Activated CD4-positive, alpha-beta T cell treated with anti-CD3 and anti-CD28 coated beads for 36 hours (primary cell): ENCODE data around the gene CENPX. TPM values are rescaled to one million over a fixed set of nuclear protein-coding genes. Genes with fewer than 3 reads are reported as not detected.
A peak's percentile ranks its signal among the peaks of the same experiment; 100 is the strongest.
"Not testable (repeated sequence)": the region's sequence is repeated elsewhere in the genome, so short reads cannot be mapped to it uniquely, and the experiment has no call there.

Experiments used
- ATAC-seq: fragments of 200-7000 bp; cut with Tn5 transposase; one replicate; pipeline ENCODE4 v1.10.0; 2021; ENCODE audit warnings: mild to moderate bottlenecking, moderate library complexity
- CTCF ChIA-PET: fragments of 350-600 bp; sonication (Branson Sonifier 250); formaldehyde crosslinking; loops from one replicate; lab custom pipeline; 2021; ENCODE audit warnings: antibody characterized with exemption; lab: Charles Lee
- POLR2A ChIA-PET: fragments of 350-600 bp; sonication (Branson Sonifier 250); formaldehyde crosslinking; loops from one replicate; lab custom pipeline; 2021; ENCODE audit warnings: antibody characterized with exemption, inconsistent platforms; lab: Charles Lee
- DNase-seq: peaks from one replicate; pipeline ENCODE4 v3.0.0-alpha.2; 2020
- H3K27ac Mint-ChIP-seq: one replicate; pipeline ENCODE4 v1.8.0; 2021; ENCODE audit warnings: mixed read lengths
- H3K27me3 Mint-ChIP-seq: one replicate; pipeline ENCODE4 v1.8.0; 2021; ENCODE audit warnings: mixed read lengths
- H3K36me3 Mint-ChIP-seq: one replicate; pipeline ENCODE4 v1.8.0; 2021; ENCODE audit warnings: low read depth, mixed read lengths
- H3K4me1 Mint-ChIP-seq: one replicate; pipeline ENCODE4 v1.8.0; 2021; ENCODE audit warnings: mixed read lengths
- H3K4me3 Mint-ChIP-seq: one replicate; pipeline ENCODE4 v1.8.0; 2021; ENCODE audit warnings: mild to moderate bottlenecking, moderate library complexity, mixed read lengths
- H3K9me3 Mint-ChIP-seq: one replicate; pipeline ENCODE4 v1.8.0; 2021; ENCODE audit warnings: low read depth, mixed read lengths
- intact Hi-C, 2 experiments: fragments of 100-400 bp; cut with DNase I in 1 of 2; cut with micrococcal nuclease in 1 of 2; formaldehyde crosslinking; loops; one replicate each; pipeline versions ENCODE4 v1.14.2 to v1.15.1; 2022 to 2024; cut with DNase I, micrococcal nuclease
- total RNA-seq, 2 experiments: library from RNA; stranded (reverse); gene quantifications; one replicate each; pipeline ENCODE4 v1.2.3, GENCODE V29; 2021

Gene CENPX
- total RNA-seq, 2 experiments from 2014 or later, result 77.5 to 84.1 TPM

GRCh38 chr17:81981511-81981910, 41.2 kb downstream of the CENPX start:
- H3K9me3 Mint-ChIP-seq, H3K4me3 Mint-ChIP-seq, POLR2A ChIA-PET, intact Hi-C loops, H3K27ac Mint-ChIP-seq, H3K36me3 Mint-ChIP-seq, H3K27me3 Mint-ChIP-seq, ATAC-seq, DNase-seq: not testable (repeated sequence)
- CTCF ChIA-PET, result interaction anchor here (0.6 kb wide), 1 partner anchor 125 kb away, joined by 3 read pairs; no protein-coding TSS in a partner anchor
- peaks cover 30% of the 10 kb centered on the region for H3K4me1 Mint-ChIP-seq

GRCh38 chr17:81980707-81981343, 41.9 kb downstream of the CENPX start:
- Mint-ChIP-seq H3K4me1 (peaks cover 36% of the 10 kb centered on the region), H3K36me3 (peaks cover 11% of the 10 kb centered on the region), H3K4me3 (no peak overlapping the region), H3K9me3 (no peaks in the 10 kb centered on the region), H3K27me3 (no peaks in the 10 kb centered on the region), H3K27ac (no peak overlapping the region)
- CTCF ChIA-PET, result interaction anchor here (0.6 kb wide), 1 partner anchor 10 kb away, joined by 4 read pairs; no protein-coding TSS in a partner anchor
- POLR2A ChIA-PET, result no interaction called here
- no peak for DNase-seq
- intact Hi-C loops, result no loop called here
- no peak for ATAC-seq

- intact Hi-C loops, result no loop called here
- POLR2A ChIA-PET, result interaction anchor here (0.6 kb wide), 1 partner anchor 17 kb away, joined by 7 read pairs; no protein-coding TSS in a partner anchor
- Mint-ChIP-seq H3K27ac (no peak overlapping the region), H3K9me3 (no peaks in the 10 kb centered on the region), H3K36me3 (peaks cover 11% of the 10 kb centered on the region), H3K27me3 (no peaks in the 10 kb centered on the region), H3K4me3 (no peak overlapping the region), H3K4me1 (peaks cover 36% of the 10 kb centered on the region)
- no peak for DNase-seq
- no peak for ATAC-seq
- CTCF ChIA-PET, result interaction anchor here (2.4 kb wide), 1 partner anchor 57 kb away, joined by 6 read pairs; the partner anchor contains the start of gene DCXR
Observed at GRCh38 chr17:81980122-81980521, 42.6 kb downstream of the CENPX start.

- Mint-ChIP-seq H3K4me1 (peaks cover 34% of the 10 kb centered on the region), H3K36me3 (peaks cover 5% of the 10 kb centered on the region), H3K4me3 (peak overlapping the region; percentile 74), H3K9me3 (no peaks in the 10 kb centered on the region), H3K27ac (no peak overlapping the region), H3K27me3 (no peaks in the 10 kb centered on the region)
- no peak for DNase-seq
- no peak for ATAC-seq
- ChIA-PET CTCF (interaction anchor here (2.4 kb wide), 1 partner anchor 59 kb away, joined by 6 read pairs; the partner anchor contains the start of gene DCXR), POLR2A (interaction anchor here (0.6 kb wide), 1 partner anchor 33 kb away, joined by 5 read pairs; no protein-coding TSS in a partner anchor)
- intact Hi-C loops, result loop anchor here in 1 of 2 experiments (5.0 to 10.0 kb wide), 2 partner anchors 294 to 944 kb away; partner anchors contain the start of genes BAIAP2 and CSNK1D
Observed at GRCh38 chr17:81978524-81979298, 44.0 kb downstream of the CENPX start.

- H3K4me3 Mint-ChIP-seq, result peak within 1 kb of the TSS; percentile 94
- H3K9me3 Mint-ChIP-seq, result no peaks in the 10 kb centered on the region
- intact Hi-C loops, result loop anchor here (1.0 to 10.0 kb wide), 21 partner anchors 9 to 943 kb away; partner anchors contain the start of genes ACTG1 (in 1 of the 2), ALYREF (in 1 of the 2), ANAPC11 (in 1 of the 2) and ARHGDIA (in 1 of the 2)
- DNase-seq (peak; percentile 95), ATAC-seq (peak; percentile 83)
- no peaks in the 10 kb centered on the region for H3K27me3 Mint-ChIP-seq
- peak within 1 kb of the TSS; percentile 98 for H3K27ac Mint-ChIP-seq
- ChIA-PET CTCF (interaction anchor here (0.7 kb wide), 1 partner anchor 13 kb away, joined by 4 read pairs; no protein-coding TSS in a partner anchor), POLR2A (interaction anchor here (1.1 kb wide), 1 partner anchor 9 kb away, joined by 3 read pairs; no protein-coding TSS in a partner anchor)
- peaks cover 32% of the 10 kb centered on the region for H3K4me1 Mint-ChIP-seq
- peaks cover 5% of the 10 kb centered on the region for H3K36me3 Mint-ChIP-seq
Observed at GRCh38 chr17:81977211-81977808, 45.4 kb downstream of the CENPX start, which contains the start of gene ASPSCR1. TSS of gene ASPSCR1 (plus strand) at chr17:81977629. CDS start at chr17:81977647, 18 bp downstream.

GRCh38 chr17:81976332-81977210, 46.1 kb downstream of the CENPX start:
- Mint-ChIP-seq H3K9me3 (no peaks in the 10 kb centered on the region), H3K27me3 (no peaks in the 10 kb centered on the region), H3K4me1 (peaks cover 32% of the 10 kb centered on the region), H3K27ac (peak overlapping the region; percentile 98), H3K4me3 (peak overlapping the region; percentile 94), H3K36me3 (peaks cover 5% of the 10 kb centered on the region)
- ATAC-seq (peak; percentile 49), DNase-seq (peak; percentile 71)
- ChIA-PET POLR2A (interaction anchor here (1.1 kb wide), 1 partner anchor 9 kb away, joined by 3 read pairs; no protein-coding TSS in a partner anchor), CTCF (interaction anchor here (0.7 to 1.9 kb wide), 2 partner anchors 12 to 17 kb away, joined by 4 to 7 read pairs; no protein-coding TSS in a partner anchor)
- intact Hi-C loops, result loop anchor here (1.0 to 10.0 kb wide), 21 partner anchors 8 to 942 kb away; partner anchors contain the start of genes ACTG1 (in 1 of the 2), ALYREF (in 1 of the 2), ANAPC11 (in 1 of the 2) and ARHGDIA (in 1 of the 2)

- POLR2A ChIA-PET, result no interaction called here
- Mint-ChIP-seq H3K27ac (no peak overlapping the region), H3K36me3 (peaks cover 5% of the 10 kb centered on the region), H3K27me3 (no peaks in the 10 kb centered on the region), H3K9me3 (no peaks in the 10 kb centered on the region), H3K4me1 (peaks cover 21% of the 10 kb centered on the region), H3K4me3 (no peak overlapping the region)
- intact Hi-C loops, result loop anchor here in 1 of 2 experiments (10.0 kb wide), 1 partner anchor 939 kb away; the partner anchor contains the start of gene BAIAP2
- CTCF ChIA-PET, result interaction anchor here (1.0 kb wide), 1 partner anchor 14 kb away, joined by 3 read pairs; no protein-coding TSS in a partner anchor
- ATAC-seq (no peak), DNase-seq (no peak)
Observed at GRCh38 chr17:81973432-81973831, 49.2 kb downstream of the CENPX start.

GRCh38 chr17:81968850-81969812, 53.5 kb downstream of the CENPX start:
- intact Hi-C loops, result loop anchor here (1.0 to 2.0 kb wide), 5 partner anchors 8 to 130 kb away; partner anchors contain the start of genes ASPSCR1 (in 2 of the 2), CENPX (in 1 of the 2), FASN (in 1 of the 2) and LRRC45 (in 1 of the 2)
- no peaks in the 10 kb centered on the region for H3K27me3 Mint-ChIP-seq
- H3K27ac Mint-ChIP-seq, result no peak overlapping the region
- H3K4me1 Mint-ChIP-seq, result peaks cover 15% of the 10 kb centered on the region
- ATAC-seq (no peak), DNase-seq (no peak)
- POLR2A ChIA-PET, result interaction anchor here (0.6 kb wide), 1 partner anchor 599 kb away, joined by 3 read pairs; no protein-coding TSS in a partner anchor
- CTCF ChIA-PET, result interaction anchor here (0.7 to 1.4 kb wide), 2 partner anchors 10 to 1085 kb away, joined by 3 read pairs; no protein-coding TSS in a partner anchor
- no peak overlapping the region for H3K4me3 Mint-ChIP-seq
- no peaks in the 10 kb centered on the region for H3K9me3 Mint-ChIP-seq
- H3K36me3 Mint-ChIP-seq, result no peaks in the 10 kb centered on the region
